Activated CD8-positive, alpha-beta memory T cell treated with anti-CD3 and anti-CD28 coated beads for 1 hour (primary cell): ENCODE data around the gene SYTL2.
"Not testable (repeated sequence)": the region's sequence is repeated elsewhere in the genome, so short reads cannot be mapped to it uniquely, and the experiment has no call there.

ENCODE experiments used
- DNase-seq, 2 donors: peaks; one replicate each; pipeline ENCODE4 v3.0.0-alpha.2; 2020; ENCODE audit warnings: low read depth in 1 of 2; ENCODE audit errors: extremely low read depth in 1 of 2

SYTL2 gene

GRCh38 chr11:85810871-85811611 is at the start of gene SYTL2:
Gene SYTL2, minus strand, starts transcription at chr11:85811141. Its CDS starts 53,416 bp downstream, at chr11:85757725.
- DNase-seq: peak; percentile 37 to 68

- not testable (repeated sequence) for DNase-seq
Observed at GRCh38 chr11:85859541-85859940, 48.6 kb upstream of the SYTL2 start.

GRCh38 chr11:85857098-85857497 is 46.2 kb upstream of the SYTL2 start:
- DNase-seq: no peak

GRCh38 chr11:85855341-85855656 is 44.4 kb upstream of the SYTL2 start, which contains the start of gene CCDC83:
Gene CCDC83, plus strand, starts transcription at chr11:85855383. Its CDS starts 9,741 bp downstream, at chr11:85865124.
- DNase-seq: no peak

GRCh38 chr11:85854557-85855340 is 43.8 kb upstream of the SYTL2 start:
- peak; percentile 67 to 83 for DNase-seq

GRCh38 chr11:85854212-85854556 is 43.2 kb upstream of the SYTL2 start:
- no peak for DNase-seq

GRCh38 chr11:85853541-85853940 is 42.6 kb upstream of the SYTL2 start:
- not testable (repeated sequence) for DNase-seq

- not testable (repeated sequence) for DNase-seq
Observed at GRCh38 chr11:85852754-85853153, 41.8 kb upstream of the SYTL2 start.

- DNase-seq: no peak
Observed at GRCh38 chr11:85848556-85848955, 37.6 kb upstream of the SYTL2 start.

GRCh38 chr11:85848006-85848405 is 37.1 kb upstream of the SYTL2 start:
- DNase-seq: no peak

- DNase-seq: no peak
Observed at GRCh38 chr11:85847436-85847835, 36.5 kb upstream of the SYTL2 start.

- no peak for DNase-seq
Observed at GRCh38 chr11:85845124-85845631, 34.2 kb upstream of the SYTL2 start.

- DNase-seq: no peak
Observed at GRCh38 chr11:85844439-85845123, 33.6 kb upstream of the SYTL2 start.

- DNase-seq: no peak
Observed at GRCh38 chr11:85843929-85844328, 33.0 kb upstream of the SYTL2 start.

- DNase-seq: not testable (repeated sequence)
Observed at GRCh38 chr11:85840932-85841331, 30.0 kb upstream of the SYTL2 start.

GRCh38 chr11:85835729-85836128 is 24.8 kb upstream of the SYTL2 start:
- no peak for DNase-seq

GRCh38 chr11:85835263-85835662 is 24.3 kb upstream of the SYTL2 start:
- no peak for DNase-seq

GRCh38 chr11:85831050-85831449 is 20.1 kb upstream of the SYTL2 start:
- DNase-seq: no peak

- DNase-seq: no peak
Observed at GRCh38 chr11:85829172-85829571, 18.2 kb upstream of the SYTL2 start.

GRCh38 chr11:85828640-85828978 is 17.7 kb upstream of the SYTL2 start:
- no peak for DNase-seq

- no peak for DNase-seq
Observed at GRCh38 chr11:85827748-85828639, 17.1 kb upstream of the SYTL2 start.
